A549 (cell line): Measurements from ENCODE around the gene TRIM38. TPM values are rescaled to one million over a fixed set of nuclear protein-coding genes. Genes with fewer than 3 reads are reported as not detected.
"Not testable (repeated sequence)": the region's sequence is repeated elsewhere in the genome, so short reads cannot be mapped to it uniquely, and the experiment has no call there.

Experiments used
- ATAC-seq, 2 experiments: fragments of 200-7000 bp in 1 of 2; fragments of >200 bp in 1 of 2; cut with Nextera tagmentation in 1 of 2; cut with Tn5 transposase in 1 of 2; 3 replicates each; pipeline versions ENCODE4 v1.8.0 to v1.9.1; 2018 to 2020; ENCODE audit warnings: mild to moderate bottlenecking in 1 of 2, moderate library complexity in 1 of 2
- CTCF ChIA-PET: fragments of 300-600 bp; sonication (Branson Sonifier 250); formaldehyde crosslinking; extraction: SDS; loops from one replicate; lab custom pipeline; 2021; ENCODE audit warnings: antibody characterized with exemption, inconsistent platforms; lab: Yijun Ruan, JAX
- POLR2A ChIA-PET: fragments of 350-600 bp; formaldehyde crosslinking; extraction: SDS; loops from one replicate; lab custom pipeline; 2021; ENCODE audit warnings: antibody characterized with exemption, inconsistent platforms; lab: Yijun Ruan, JAX
- DNase-seq, 2 experiments: peaks; one replicate each; pipeline versions ENCODE4 v3.0.0 to v3.0.0-alpha.2; 2011 to 2016; ENCODE audit warnings: low read depth in 1 of 2, low spot score in 1 of 2
- FAIRE-seq: peaks from 2 replicates; lab custom pipeline; 2011; peaks lifted over from hg19 to GRCh38; lab: Jason Lieb, UNC
- H3K27ac ChIP-seq, 2 experiments: fragments of >200 bp; sonication (Bioruptor Twin); formaldehyde crosslinking; 3 replicates each; pipeline ENCODE4 v1.5.1; 2016 to 2017
- H3K4me1 ChIP-seq: fragments of >200 bp; sonication (Bioruptor Twin); formaldehyde crosslinking; 3 replicates; pipeline ENCODE4 v1.6.1; 2016
- H3K4me2 ChIP-seq: fragments of >200 bp; sonication (Bioruptor Twin); formaldehyde crosslinking; 3 replicates; pipeline ENCODE4 v1.6.1; 2016
- H3K4me3 ChIP-seq: fragments of >200 bp; sonication (Bioruptor Twin); formaldehyde crosslinking; 3 replicates; pipeline ENCODE4 v1.5.1; 2016
- H3K9me3 ChIP-seq: fragments of >200 bp; sonication (Bioruptor Twin); formaldehyde crosslinking; 3 replicates; pipeline ENCODE4 v1.6.1; 2016
- BHLHE40 ChIP-seq: IDR thresholded peaks from 2 replicates; pipeline ENCODE4 v1.6.1; 2012; ENCODE audit warnings: low read depth, low read length, inconsistent platforms
- CEBPB ChIP-seq, 2 experiments: fragments of >200 bp in 1 of 2; sonication (Bioruptor Twin) in 1 of 2; formaldehyde crosslinking in 1 of 2; IDR thresholded peaks; 2 replicates each; pipeline ENCODE4 v1.6.1; 2012 to 2016
- CHD2 ChIP-seq: fragments of 150-350 bp; IDR thresholded peaks from 2 replicates; pipeline ENCODE4 v1.6.1; 2014; ENCODE audit warnings: low read length; ENCODE audit not compliant: partially characterized antibody
- CHD4 ChIP-seq: fragments of 200-600 bp; sonication (generic); IDR thresholded peaks from 2 replicates; pipeline ENCODE4 v1.6.1; 2016; ENCODE audit warnings: antibody characterized with exemption, mild to moderate bottlenecking, borderline replicate concordance
- EHMT2 ChIP-seq: fragments of 200-600 bp; sonication (generic); IDR thresholded peaks from 2 replicates; pipeline ENCODE4 v1.6.1; 2016; ENCODE audit warnings: antibody characterized with exemption, low read depth, mild to moderate bottlenecking, moderate library complexity
- EP300 ChIP-seq, 2 experiments: fragments of >200 bp; sonication (Bioruptor Twin); formaldehyde crosslinking; IDR thresholded peaks; 2 replicates in 1 of 2; 3 replicates in 1 of 2; pipeline ENCODE4 v1.6.1; 2016 to 2017
- FOSB ChIP-seq: fragments of 250-450 bp; sonication (Bioruptor Pico); IDR thresholded peaks from 2 replicates; pipeline ENCODE4 v1.5.0; 2020; ENCODE audit warnings: mild to moderate bottlenecking, moderate library complexity
- GATA3 ChIP-seq: IDR thresholded peaks from 2 replicates; pipeline ENCODE4 v1.6.1; 2012; ENCODE audit warnings: borderline replicate concordance
- HEYL ChIP-seq: fragments of 250-450 bp; sonication (Bioruptor Pico); IDR thresholded peaks from 2 replicates; pipeline ENCODE4 v1.8.0; 2021; ENCODE audit warnings: mild to moderate bottlenecking, moderate library complexity
- HOXB13 ChIP-seq: fragments of 250-450 bp; sonication (Bioruptor Pico); IDR thresholded peaks from 2 replicates; pipeline ENCODE4 v1.5.0; 2020; ENCODE audit warnings: low read depth, mild to moderate bottlenecking, moderate library complexity
- HOXB5 ChIP-seq: fragments of 250-450 bp; sonication (Bioruptor Pico); IDR thresholded peaks from 2 replicates; pipeline ENCODE4 v1.5.0; 2020; ENCODE audit warnings: mild to moderate bottlenecking, moderate library complexity
- JUN ChIP-seq, 2 experiments: fragments of >200 bp; sonication (Bioruptor Twin); formaldehyde crosslinking; IDR thresholded peaks; 2 replicates in 1 of 2; 3 replicates in 1 of 2; pipeline ENCODE4 v1.6.1; 2016 to 2017
- KDM5A ChIP-seq: fragments of 200-600 bp; sonication (generic); IDR thresholded peaks from 2 replicates; pipeline ENCODE4 v1.6.1; 2016; ENCODE audit warnings: antibody characterized with exemption, mild to moderate bottlenecking
- MAZ ChIP-seq: fragments of 150-350 bp; IDR thresholded peaks from 2 replicates; pipeline ENCODE4 v1.6.1; 2014; ENCODE audit warnings: antibody characterized with exemption, low read depth, low read length, borderline replicate concordance
- NPAS2 ChIP-seq: fragments of 250-450 bp; sonication (Bioruptor Pico); IDR thresholded peaks from 2 replicates; pipeline ENCODE4 v1.8.0; 2022; ENCODE audit warnings: mild to moderate bottlenecking, moderate library complexity, borderline replicate concordance
- POLR2A ChIP-seq: IDR thresholded peaks from 2 replicates; pipeline ENCODE4 v1.6.1; 2012; ENCODE audit warnings: mild to moderate bottlenecking, low read length
- RARB ChIP-seq: fragments of 250-450 bp; sonication (Bioruptor Pico); IDR thresholded peaks from 2 replicates; pipeline ENCODE4 v1.8.0; 2021; ENCODE audit warnings: mild to moderate bottlenecking, moderate library complexity
- RFX5 ChIP-seq: fragments of 450-650 bp; IDR thresholded peaks from 2 replicates; pipeline ENCODE4 v1.7.1; 2014; ENCODE audit warnings: antibody characterized with exemption, mild to moderate bottlenecking, moderate library complexity
- ZNF302 ChIP-seq: fragments of 250-450 bp; sonication (Bioruptor Pico); IDR thresholded peaks from 2 replicates; pipeline ENCODE4 v1.9.0; 2021; ENCODE audit warnings: inconsistent platforms, mild to moderate bottlenecking, moderate library complexity
- WGBS: methylation state at CpG from one replicate; pipeline ENCODE4 v1.1.6; 2017; ENCODE audit errors: missing lambda C conversion rate; 5-methylcytosine and 5-hydroxymethylcytosine counted together
- polyA plus RNA-seq, 4 experiments: library from polyadenylated mRNA; depleted of rRNA in 3 of 4; stranded (reverse); fragments of >200 nt; fragmentation: RNase III in 1 of 4; extraction: RNeasy Plus Mini Kit Qiagen cat#74134 plus additional on column Dnase treatment in 1 of 4; gene quantifications; 2 replicates in 3 of 4; 3 replicates in 1 of 4; pipeline ENCODE4 v1.2.3, GENCODE V29; 2011 to 2017
- TF ChIP-seq, protein P1 (sequence below): fragments of >200 bp; sonication (Bioruptor Twin); formaldehyde crosslinking; IDR thresholded peaks from 2 replicates; pipeline ENCODE4 v1.6.1; 2016
- TF ChIP-seq, protein P2 (sequence below): fragments of >200 bp; sonication (Bioruptor Twin); formaldehyde crosslinking; IDR thresholded peaks from 3 replicates; pipeline ENCODE4 v1.6.1; 2016
- TF ChIP-seq, protein P3 (sequence below): fragments of >200 bp; sonication (Bioruptor Twin); formaldehyde crosslinking; IDR thresholded peaks from 3 replicates; pipeline ENCODE4 v1.5.1; 2016
- TF ChIP-seq, protein P4 (sequence below): IDR thresholded peaks from 2 replicates; pipeline ENCODE4 v1.6.1; 2012

Gene TRIM38
- polyA plus RNA-seq, 2 of the 4 experiments (the other 2 are of a cell fraction) = 1.7 to 3.4 TPM

DNA sequence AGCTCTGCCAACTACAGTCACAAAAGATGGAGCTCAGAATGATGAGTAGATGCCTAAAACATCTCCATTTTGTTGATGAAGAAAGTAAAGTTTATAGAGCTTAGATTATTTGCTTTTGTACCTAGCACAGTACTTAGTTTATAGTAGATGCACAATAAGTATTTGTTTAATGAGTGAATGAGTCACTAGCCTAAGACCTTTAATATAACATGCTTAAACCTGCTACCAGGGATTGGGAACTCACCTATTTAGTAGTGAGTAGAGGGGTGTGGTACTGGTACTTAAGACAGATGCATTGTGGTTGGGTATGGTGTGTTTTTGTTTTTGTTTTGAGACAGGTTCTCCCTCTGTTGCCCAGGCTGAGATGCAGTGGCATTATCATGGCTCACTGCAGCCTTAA, 35.8 kb downstream of the TRIM38 start:
- Histone ChIP-seq H3K27ac (no peak overlapping the region), H3K4me2 (no peak overlapping the region), H3K4me1 (peaks cover 8% of the 10 kb centered on the region), H3K9me3 (no peaks in the 10 kb centered on the region), H3K4me3 (no peak overlapping the region)
- FAIRE-seq = no peak
- ChIA-PET POLR2A (interaction anchor here (1.8 kb wide), 1 partner anchor 22 kb away, joined by 4 read pairs; a partner anchor contains a TSS), CTCF (no interaction called here)
- DNase-seq = no peak
- TF ChIP-seq HOXB5 (no peak), BHLHE40 (no peak), EP300 (IDR thresholded peaks at IDR 0.05) (no peak), HOXB13 (CRISPR knock-in tag) (no peak), KDM5A (no peak), FOSB (CRISPR knock-in tag) (no peak), MAZ (no peak), CHD2 (no peak), JUN (IDR thresholded peaks at IDR 0.05) (no peak), CHD4 (no peak), NPAS2 (no peak), ZNF302 (CRISPR knock-in tag) (no peak), EHMT2 (no peak)
- TF ChIP-seq, protein P1, sequence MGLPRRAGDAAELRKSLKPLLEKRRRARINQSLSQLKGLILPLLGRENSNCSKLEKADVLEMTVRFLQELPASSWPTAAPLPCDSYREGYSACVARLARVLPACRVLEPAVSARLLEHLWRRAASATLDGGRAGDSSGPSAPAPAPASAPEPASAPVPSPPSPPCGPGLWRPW = no peak
- TF ChIP-seq, protein P2, sequence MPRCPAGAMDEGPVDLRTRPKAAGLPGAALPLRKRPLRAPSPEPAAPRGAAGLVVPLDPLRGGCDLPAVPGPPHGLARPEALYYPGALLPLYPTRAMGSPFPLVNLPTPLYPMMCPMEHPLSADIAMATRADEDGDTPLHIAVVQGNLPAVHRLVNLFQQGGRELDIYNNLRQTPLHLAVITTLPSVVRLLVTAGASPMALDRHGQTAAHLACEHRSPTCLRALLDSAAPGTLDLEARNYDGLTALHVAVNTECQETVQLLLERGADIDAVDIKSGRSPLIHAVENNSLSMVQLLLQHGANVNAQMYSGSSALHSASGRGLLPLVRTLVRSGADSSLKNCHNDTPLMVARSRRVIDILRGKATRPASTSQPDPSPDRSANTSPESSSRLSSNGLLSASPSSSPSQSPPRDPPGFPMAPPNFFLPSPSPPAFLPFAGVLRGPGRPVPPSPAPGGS = no peak
- TF ChIP-seq, protein P3, sequence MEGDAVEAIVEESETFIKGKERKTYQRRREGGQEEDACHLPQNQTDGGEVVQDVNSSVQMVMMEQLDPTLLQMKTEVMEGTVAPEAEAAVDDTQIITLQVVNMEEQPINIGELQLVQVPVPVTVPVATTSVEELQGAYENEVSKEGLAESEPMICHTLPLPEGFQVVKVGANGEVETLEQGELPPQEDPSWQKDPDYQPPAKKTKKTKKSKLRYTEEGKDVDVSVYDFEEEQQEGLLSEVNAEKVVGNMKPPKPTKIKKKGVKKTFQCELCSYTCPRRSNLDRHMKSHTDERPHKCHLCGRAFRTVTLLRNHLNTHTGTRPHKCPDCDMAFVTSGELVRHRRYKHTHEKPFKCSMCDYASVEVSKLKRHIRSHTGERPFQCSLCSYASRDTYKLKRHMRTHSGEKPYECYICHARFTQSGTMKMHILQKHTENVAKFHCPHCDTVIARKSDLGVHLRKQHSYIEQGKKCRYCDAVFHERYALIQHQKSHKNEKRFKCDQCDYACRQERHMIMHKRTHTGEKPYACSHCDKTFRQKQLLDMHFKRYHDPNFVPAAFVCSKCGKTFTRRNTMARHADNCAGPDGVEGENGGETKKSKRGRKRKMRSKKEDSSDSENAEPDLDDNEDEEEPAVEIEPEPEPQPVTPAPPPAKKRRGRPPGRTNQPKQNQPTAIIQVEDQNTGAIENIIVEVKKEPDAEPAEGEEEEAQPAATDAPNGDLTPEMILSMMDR = no peak
- ATAC-seq = no peak

DNA sequence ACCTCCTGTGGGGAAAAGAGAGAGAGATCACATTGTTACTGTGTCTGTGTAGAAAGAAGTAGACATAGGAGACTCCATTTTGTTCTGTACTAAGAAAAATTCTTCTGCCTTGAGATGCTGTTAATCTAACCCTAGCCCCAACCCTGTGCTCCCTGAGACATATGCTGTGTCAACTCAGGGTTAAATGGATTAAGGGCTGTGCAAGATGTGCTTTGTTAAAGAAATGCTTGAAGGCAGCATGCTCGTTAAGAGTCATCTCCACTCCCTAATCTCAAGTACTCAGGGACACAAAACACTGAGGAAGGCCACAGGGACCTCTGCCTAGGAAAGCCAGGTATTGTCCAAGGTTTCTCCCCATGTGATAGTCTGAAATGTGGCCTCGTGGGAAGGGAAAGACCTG, 36.6 kb downstream of the TRIM38 start:
- DNase-seq, POLR2A ChIA-PET, FAIRE-seq, H3K9me3 ChIP-seq, ATAC-seq, H3K4me1 ChIP-seq, H3K27ac ChIP-seq, H3K4me2 ChIP-seq, H3K4me3 ChIP-seq, CTCF ChIA-PET: not testable (repeated sequence)
- 76% methylated on average over 2 of the region's 2 CpGs for WGBS

DNA sequence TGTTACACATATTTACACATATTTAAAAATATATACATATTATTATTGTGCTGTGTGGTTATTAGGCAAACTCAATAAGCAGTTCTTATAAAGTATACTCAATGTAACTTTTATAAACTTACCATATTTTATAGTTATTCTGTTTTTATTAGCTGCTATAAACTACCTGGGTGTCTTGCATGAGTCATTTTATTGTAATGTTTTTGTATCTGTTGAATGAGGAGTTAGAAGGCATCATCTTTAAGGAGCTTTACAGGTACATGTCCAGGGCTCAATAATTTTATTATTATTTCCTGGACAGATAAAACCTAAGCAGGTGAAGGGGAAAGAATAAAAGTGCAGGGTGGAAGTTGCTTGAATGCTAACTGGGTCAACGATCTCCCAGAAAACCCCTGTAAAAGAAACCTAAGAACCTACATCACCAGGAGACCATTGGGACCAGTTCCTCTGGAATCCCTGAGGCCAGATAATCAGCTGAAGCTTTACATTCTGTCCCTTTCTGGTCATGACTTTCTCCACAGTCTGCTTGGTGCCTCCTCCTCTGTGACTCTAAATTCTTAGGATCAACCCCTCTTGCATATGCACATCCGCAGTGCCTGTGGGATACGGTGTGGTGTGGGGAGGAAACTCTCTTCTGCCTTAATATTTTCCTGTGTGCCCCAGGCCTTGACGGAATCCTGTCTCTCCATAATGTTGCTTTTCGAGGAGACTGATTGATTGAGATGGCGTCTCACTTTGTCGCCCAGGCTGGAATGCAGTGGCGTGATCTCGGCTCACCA, 38.0 kb downstream of the TRIM38 start:
- Histone ChIP-seq H3K4me2 (no peak overlapping the region), H3K27ac (no peak overlapping the region), H3K4me1 (no peaks in the 10 kb centered on the region), H3K9me3 (no peaks in the 10 kb centered on the region), H3K4me3 (no peak overlapping the region)
- ATAC-seq (no peak), FAIRE-seq (no peak), DNase-seq (no peak)
- POLR2A ChIA-PET = interaction anchor here (1.2 kb wide), 1 partner anchor 19 kb away, joined by 4 read pairs; a partner anchor contains a TSS
- CTCF ChIA-PET = interaction anchor here (1.4 to 7.7 kb wide), 3 partner anchors 8 to 18 kb away, joined by 7 to 85 read pairs (median 72); a partner anchor contains a TSS
- TF ChIP-seq RARB (no peak), POLR2A (no peak), CEBPB (IDR thresholded peaks at IDR 0.05) (no peak), RFX5 (no peak), NPAS2 (no peak), HEYL (CRISPR knock-in tag) (no peak), FOSB (CRISPR knock-in tag) (no peak), MAZ (no peak), GATA3 (no peak), JUN (IDR thresholded peaks at IDR 0.05) (no peak)
- TF ChIP-seq, protein P2 = no peak
- TF ChIP-seq, protein P4, sequence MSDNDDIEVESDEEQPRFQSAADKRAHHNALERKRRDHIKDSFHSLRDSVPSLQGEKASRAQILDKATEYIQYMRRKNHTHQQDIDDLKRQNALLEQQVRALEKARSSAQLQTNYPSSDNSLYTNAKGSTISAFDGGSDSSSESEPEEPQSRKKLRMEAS = no peak
- 94% methylated on average over 9 of the region's 9 CpGs for WGBS
